H1 (cell line): Measurements from ENCODE around the gene OVCH1. TPM values are rescaled to one million over a fixed set of nuclear protein-coding genes. Genes with fewer than 3 reads are reported as not detected.

Experiments used
- CTCF ChIA-PET: fragments of 300-600 bp; sonication (Branson Sonifier 250); formaldehyde crosslinking; loops from one replicate; lab custom pipeline; 2021; ENCODE audit not compliant: partially characterized antibody; lab: Charles Lee
- POLR2A ChIA-PET: fragments of 300-600 bp; sonication (Branson Sonifier 250); formaldehyde crosslinking; loops from one replicate; lab custom pipeline; 2021; ENCODE audit warnings: inconsistent platforms; ENCODE audit not compliant: partially characterized antibody; lab: Charles Lee
- DNase-seq, 2 experiments: peaks; one replicate each; pipeline versions ENCODE4 v3.0.0 to v3.0.0-alpha.2; 2010 to 2022; ENCODE audit warnings: low spot score in 2 of 2, low read depth in 1 of 2, mixed read lengths in 1 of 2
- FAIRE-seq: peaks from 2 replicates; lab custom pipeline; 2011; peaks lifted over from hg19 to GRCh38; lab: Jason Lieb, UNC
- H2AFZ ChIP-seq: 2 replicates; pipeline ENCODE4 v1.8.1; 2012; ENCODE audit warnings: low read length, inconsistent platforms
- H2AK5ac ChIP-seq: 2 replicates; pipeline ENCODE4 v1.6.1; 2013; ENCODE audit warnings: low read depth, low read length
- H2BK120ac ChIP-seq: replicated peaks from 2 replicates; pipeline ENCODE3; 2013; ENCODE audit warnings: low read depth, low read length, inconsistent platforms
- H2BK12ac ChIP-seq: 2 replicates; pipeline ENCODE4 v1.6.1; 2013; ENCODE audit warnings: low read depth, low read length
- H2BK15ac ChIP-seq: 2 replicates; pipeline ENCODE4 v1.6.1; 2013; ENCODE audit warnings: low read length
- H2BK20ac ChIP-seq: 2 replicates; pipeline ENCODE4 v1.6.1; 2013; ENCODE audit warnings: low read length
- H2BK5ac ChIP-seq: 2 replicates; pipeline ENCODE4 v1.6.1; 2013; ENCODE audit warnings: low read depth, low read length
- H3K14ac ChIP-seq: 2 replicates; pipeline ENCODE4 v1.6.1; 2013; ENCODE audit warnings: inconsistent platforms; ENCODE audit not compliant: insufficient read length
- H3K18ac ChIP-seq: 2 replicates; pipeline ENCODE4 v1.6.1; 2013; ENCODE audit warnings: low read length; ENCODE audit errors: extremely low read depth
- H3K23ac ChIP-seq: 2 replicates; pipeline ENCODE4 v1.6.1; 2013; ENCODE audit warnings: inconsistent platforms; ENCODE audit not compliant: insufficient read length
- H3K23me2 ChIP-seq: 2 replicates; pipeline ENCODE4 v1.6.1; 2013; ENCODE audit warnings: low read depth, low read length
- H3K27ac ChIP-seq: 2 replicates; pipeline ENCODE4 v1.6.1; 2011; ENCODE audit warnings: low read depth, low read length, inconsistent platforms
- H3K27me3 ChIP-seq, 4 experiments: replicated peaks in 1 of 4; 1 replicate in 1 of 4; 2 replicates in 3 of 4; pipeline versions ENCODE4 v1.6.1 to v1.8.1; 2011 to 2013; ENCODE audit warnings: low read length in 3 of 4, mild to moderate bottlenecking in 3 of 4, inconsistent platforms in 2 of 4, mixed read lengths in 2 of 4, moderate library complexity in 1 of 4; ENCODE audit not compliant: control insufficient read depth in 3 of 4, insufficient read depth in 3 of 4; ENCODE audit errors: extremely low read depth in 1 of 4
- H3K36me3 ChIP-seq, 4 experiments: 2 replicates each; pipeline versions ENCODE4 v1.6.1 to v1.8.1; 2011 to 2013; ENCODE audit warnings: mild to moderate bottlenecking in 4 of 4, low read length in 3 of 4, moderate library complexity in 2 of 4, control low read depth in 1 of 4, inconsistent platforms in 1 of 4; ENCODE audit not compliant: insufficient read depth in 4 of 4, control insufficient read depth in 2 of 4
- H3K4ac ChIP-seq: replicated peaks from 2 replicates; pipeline ENCODE3; 2013; ENCODE audit warnings: low read length, low read depth, mixed read lengths, inconsistent platforms; ENCODE audit not compliant: insufficient read length
- H3K4me1 ChIP-seq, 4 experiments: replicated peaks in 1 of 4; 1 replicate in 1 of 4; 2 replicates in 3 of 4; pipeline versions ENCODE4 v1.6.1 to v1.8.1; 2011 to 2013; ENCODE audit warnings: low read length in 3 of 4, inconsistent platforms in 2 of 4, mixed read lengths in 1 of 4; ENCODE audit not compliant: insufficient read depth in 4 of 4, control insufficient read depth in 3 of 4
- H3K4me2 ChIP-seq, 2 experiments: 2 replicates each; pipeline versions ENCODE4 v1.6.1 to v1.8.1; 2011 to 2013; ENCODE audit warnings: low read depth in 2 of 2, low read length in 2 of 2, control low read depth in 1 of 2, inconsistent platforms in 1 of 2, mild to moderate bottlenecking in 1 of 2; ENCODE audit not compliant: insufficient read depth in 1 of 2
- H3K4me3 ChIP-seq, 4 experiments: fragments of 200-600, 300-600 bp in 1 of 4; sonication (generic), shearing (Covaris generic), sonication (Bioruptor Twin) in 1 of 4; 2 replicates each; pipeline versions ENCODE4 v1.5.1 to v1.8.1; 2011 to 2016; ENCODE audit warnings: low read length in 4 of 4, low read depth in 3 of 4, control low read depth in 2 of 4, inconsistent platforms in 2 of 4, mild to moderate bottlenecking in 2 of 4, mixed read lengths in 1 of 4, moderate library complexity in 1 of 4; ENCODE audit not compliant: insufficient read depth in 2 of 4; ENCODE audit errors: extremely low read depth in 1 of 4
- H3K56ac ChIP-seq: replicated peaks from 2 replicates; pipeline ENCODE3; 2013; ENCODE audit warnings: low read depth, mild to moderate bottlenecking, mixed read lengths, low read length, inconsistent platforms; ENCODE audit not compliant: insufficient read length
- H3K79me1 ChIP-seq: 2 replicates; pipeline ENCODE4 v1.6.1; 2013; ENCODE audit warnings: low read depth, low read length, control low read depth
- H3K79me2 ChIP-seq, 2 experiments: 2 replicates each; pipeline versions ENCODE4 v1.6.1 to v1.8.1; 2012 to 2013; ENCODE audit warnings: low read length in 2 of 2, mild to moderate bottlenecking in 2 of 2, inconsistent platforms in 1 of 2; ENCODE audit not compliant: insufficient read depth in 2 of 2, control insufficient read depth in 1 of 2
- H3K9ac ChIP-seq, 4 experiments: replicated peaks in 1 of 4; 1 replicate in 1 of 4; 2 replicates in 3 of 4; pipeline versions ENCODE4 v1.6.1 to v1.8.1; 2011 to 2013; ENCODE audit warnings: low read depth in 3 of 4, low read length in 3 of 4, control low read depth in 2 of 4, mild to moderate bottlenecking in 2 of 4, moderate library complexity in 2 of 4, inconsistent platforms in 1 of 4; ENCODE audit errors: extremely low read depth in 1 of 4
- H3K9me3 ChIP-seq, 2 experiments: 2 replicates each; pipeline versions ENCODE4 v1.6.1 to v1.8.1; 2012 to 2013; ENCODE audit warnings: mild to moderate bottlenecking in 2 of 2, moderate library complexity in 2 of 2, control low read depth in 1 of 2, inconsistent platforms in 1 of 2, low read depth in 1 of 2, low read length in 1 of 2, mixed read lengths in 1 of 2; ENCODE audit not compliant: insufficient read depth in 2 of 2
- H4K20me1 ChIP-seq, 2 experiments: replicated peaks in 1 of 2; 2 replicates each; pipeline versions ENCODE3 to v1.8.1; 2011 to 2013; ENCODE audit warnings: inconsistent platforms in 2 of 2, low read length in 2 of 2, mild to moderate bottlenecking in 1 of 2; ENCODE audit not compliant: insufficient read depth in 2 of 2, control insufficient read depth in 1 of 2
- H4K5ac ChIP-seq: 2 replicates; pipeline ENCODE4 v1.6.1; 2013; ENCODE audit warnings: low read length, low read depth, mixed read lengths, inconsistent platforms; ENCODE audit not compliant: insufficient read length
- H4K8ac ChIP-seq: 2 replicates; pipeline ENCODE4 v1.8.0; 2013; ENCODE audit warnings: mild to moderate bottlenecking, moderate library complexity, low read length, inconsistent platforms; ENCODE audit not compliant: insufficient read depth; ENCODE audit errors: extremely low read depth
- H4K91ac ChIP-seq: replicated peaks from 2 replicates; pipeline ENCODE3; 2013; ENCODE audit warnings: low read length, mixed read lengths, inconsistent platforms; ENCODE audit not compliant: insufficient read length
- ATF2 ChIP-seq: IDR thresholded peaks from 2 replicates; pipeline ENCODE4 v1.6.1; 2012; ENCODE audit warnings: low read length, inconsistent platforms
- CHD2 ChIP-seq: IDR thresholded peaks from 2 replicates; pipeline ENCODE4 v1.6.1; 2012; ENCODE audit warnings: low read length, improper control_type of control experiment
- WGBS, 2 experiments: shearing (Covaris generic) in 1 of 2; methylation state at CpG; one replicate each; pipeline versions ENCODE4 v1.1.6 to v1.1.7; 2013 to 2015; ENCODE audit warnings: low lambda C conversion rate in 2 of 2, mixed read lengths in 2 of 2, inconsistent platforms in 1 of 2, low coverage in 1 of 2, missing lambda C conversion rate in 1 of 2; ENCODE audit not compliant: insufficient replicate concordance in 2 of 2, insufficient coverage in 1 of 2, insufficient read length in 1 of 2; ENCODE audit errors: extremely low coverage in 1 of 2, missing lambda C conversion rate in 1 of 2; 5-methylcytosine and 5-hydroxymethylcytosine counted together
- polyA plus RNA-seq, 7 experiments: library from polyadenylated mRNA; depleted of rRNA in 3 of 7; stranded (reverse) in 5 of 7; unstranded in 2 of 7; fragments of >200 nt in 5 of 7; fragments of 200-250 nt in 2 of 7; gene quantifications; 1 replicate in 5 of 7; 2 replicates in 1 of 7; 4 replicates in 1 of 7; pipeline versions ENCODE4 v1.2.1 to v1.2.3, GENCODE V29; 2011 to 2013; ENCODE audit warnings: missing spikeins in 2 of 7, mixed read lengths in 2 of 7
- total RNA-seq: library from RNA; stranded (reverse); fragmentation: NEBNext Ultra II Directional; extraction: Animal tissue kit (Norgen Biotek cat#: 25700); gene quantifications from 2 replicates; pipeline ENCODE4 v1.2.1, GENCODE V29; 2021

OVCH1 gene
- total and polyA plus RNA-seq, 2 of the 8 experiments (the other 6 are each of a cell fraction or from before 2014, with no cell fraction given): 0.07 TPM; not detected in 1

DNA sequence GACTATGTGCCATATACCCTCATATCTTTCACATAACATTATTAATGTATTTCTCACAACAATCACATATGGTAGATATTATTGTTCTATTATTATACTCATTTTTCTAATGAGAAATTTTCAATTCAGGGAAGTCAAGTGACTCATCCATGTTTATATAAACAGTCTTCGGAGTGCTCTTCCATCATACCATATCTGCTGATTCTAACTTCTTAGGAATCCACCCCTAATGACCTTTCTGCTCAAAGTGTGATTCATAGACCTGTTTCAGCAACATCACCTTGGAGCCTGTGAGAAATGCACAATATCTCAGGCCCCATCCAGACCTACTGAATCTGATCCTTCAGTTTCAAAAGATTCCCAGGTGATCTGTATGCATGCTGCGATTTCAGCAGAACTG is 39.8 kb upstream of the OVCH1 start:
- no peak overlapping the region for H3K56ac ChIP-seq
- DNase-seq: no peak
- no peak overlapping the region for H3K23ac ChIP-seq
- no peak overlapping the region for H3K27ac ChIP-seq
- no peak overlapping the region for H4K5ac ChIP-seq
- H2BK20ac ChIP-seq: no peak overlapping the region
- no peak overlapping the region for H4K91ac ChIP-seq
- no peak overlapping the region for H2BK120ac ChIP-seq
- no peak overlapping the region for H3K14ac ChIP-seq
- CTCF ChIA-PET: no interaction called here
- H4K20me1 ChIP-seq: no peaks in the 10 kb centered on the region
- H3K18ac ChIP-seq: no peak overlapping the region
- TF ChIP-seq ATF2: no peak
- no peak for TF ChIP-seq CHD2
- TF ChIP-seq, all 59 proteins: peak for 0
- Histone ChIP-seq H2AFZ (no peak overlapping the region), H3K4me2 (no peak overlapping the region), H3K4ac (no peak overlapping the region), H3K4me3 (no peak overlapping the region), H2BK15ac (no peak overlapping the region), H3K27me3 (no peaks in the 10 kb centered on the region), H3K79me1 (no peaks in the 10 kb centered on the region), H2AK5ac (no peak overlapping the region), H3K23me2 (no peaks in the 10 kb centered on the region), H3K36me3 (no peaks in the 10 kb centered on the region), H4K8ac (no peak overlapping the region), H2BK12ac (no peak overlapping the region), H2BK5ac (no peak overlapping the region), H3K9me3 (no peaks in the 10 kb centered on the region), H3K79me2 (no peaks in the 10 kb centered on the region), H3K4me1 (peaks cover 0 to 2% (median 0%) of the 10 kb centered on the region in 4 experiments; a peak in 1 of 7 replicates), H3K9ac (no peak overlapping the region)
- FAIRE-seq: no peak
- WGBS, 2 experiments: 89% methylated on average over 2 of the region's 2 CpGs; no CpG with 5 or more reads in 1 of the 2 experiments
- POLR2A ChIA-PET: no interaction called here
